GM18867 (cell line): Measurements from ENCODE around the gene ANXA8.
"Not testable (repeated sequence)": the region's sequence is repeated elsewhere in the genome, so short reads cannot be mapped to it uniquely, and the experiment has no call there.

Source experiments
- ATAC-seq: cut with Tn5 transposase; IDR thresholded peaks from one replicate; pipeline ENCODE4 v1.9.1; 2021; ENCODE audit warnings: mild to moderate bottlenecking, moderate library complexity; ENCODE audit not compliant: unreplicated experiment

Gene ANXA8

DNA sequence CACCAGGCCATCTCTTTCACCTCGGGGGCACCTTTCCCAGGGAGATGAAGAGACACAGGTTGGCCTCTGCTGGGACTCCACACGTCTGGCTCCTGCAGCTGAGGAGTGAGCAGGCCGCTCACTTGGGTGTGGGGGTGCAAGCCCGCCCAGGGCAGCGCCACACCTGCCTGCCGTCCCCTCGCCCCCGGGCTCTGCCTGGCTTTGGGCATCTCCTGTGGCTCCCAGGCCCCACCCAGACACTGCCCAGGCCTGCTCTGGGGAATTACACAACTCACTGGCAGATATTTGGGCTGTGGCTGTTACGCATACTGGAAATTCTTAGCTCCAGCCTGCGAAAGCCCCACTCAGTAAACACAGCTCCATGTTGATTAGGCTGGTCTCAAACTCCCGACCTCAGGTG is at the start of gene ANXA8:
TSS of gene ANXA8 (minus strand) at position 193 of the 400 bp plus-strand sequence. CDS start at position 11, 182 bp downstream.
- not testable (repeated sequence) for ATAC-seq

- ATAC-seq = not testable (repeated sequence)
Observed at GRCh38 chr10:47523475-47523874, 39.6 kb upstream of the ANXA8 start, which contains the start of gene AGAP9. TSS of gene AGAP9 (minus strand) at chr10:47523638. CDS start at chr10:47523526, 112 bp downstream.

DNA sequence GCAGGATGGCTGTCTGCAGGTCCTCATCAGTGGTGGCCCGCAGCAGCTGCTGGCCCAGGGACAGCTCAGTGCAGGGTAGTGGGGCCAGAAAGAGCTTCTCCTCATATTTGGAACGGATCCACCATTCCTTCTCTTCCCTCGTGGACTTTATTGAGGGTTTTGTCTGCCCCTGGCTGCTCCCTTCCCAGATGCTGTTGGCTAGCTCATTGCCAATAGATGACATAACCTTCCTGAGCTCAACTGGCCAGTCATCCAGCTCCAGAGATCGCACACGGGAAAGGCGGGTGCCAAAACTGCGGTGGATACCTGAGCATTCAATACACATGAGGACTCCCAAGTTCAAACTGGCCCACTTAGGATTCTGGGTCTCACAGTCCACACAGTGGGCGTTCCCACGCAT is 18.4 kb upstream of the ANXA8 start:
- not testable (repeated sequence) for ATAC-seq

DNA sequence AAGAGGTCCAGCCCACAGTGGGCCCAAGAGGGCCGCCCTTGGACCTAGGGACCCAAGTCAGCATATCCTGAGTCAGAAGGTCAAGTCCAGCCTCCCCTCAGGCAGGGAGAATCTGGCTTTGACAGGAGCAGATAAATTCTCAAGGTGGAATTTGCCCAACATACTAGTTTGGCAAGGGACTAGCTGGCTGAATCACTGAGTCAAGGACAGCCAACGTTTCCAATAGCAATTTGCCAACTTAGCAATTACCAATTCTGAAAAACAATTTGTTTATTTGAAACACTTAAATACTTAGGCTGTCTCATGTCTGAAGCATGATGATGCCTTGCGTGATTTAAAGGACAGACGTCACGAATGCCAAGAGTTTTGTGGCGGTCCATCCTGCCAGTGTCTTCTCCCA is 10.3 kb upstream of the ANXA8 start:
- not testable (repeated sequence) for ATAC-seq

GRCh38 chr10:47491600-47491999 is 7.7 kb upstream of the ANXA8 start, which contains the start of gene FAM25G:
TSS of gene FAM25G (minus strand) at chr10:47491700. CDS start at chr10:47491674, 26 bp downstream.
- not testable (repeated sequence) for ATAC-seq

- ATAC-seq = not testable (repeated sequence)
Observed at GRCh38 chr10:47489630-47490029, 5.7 kb upstream of the ANXA8 start.

DNA sequence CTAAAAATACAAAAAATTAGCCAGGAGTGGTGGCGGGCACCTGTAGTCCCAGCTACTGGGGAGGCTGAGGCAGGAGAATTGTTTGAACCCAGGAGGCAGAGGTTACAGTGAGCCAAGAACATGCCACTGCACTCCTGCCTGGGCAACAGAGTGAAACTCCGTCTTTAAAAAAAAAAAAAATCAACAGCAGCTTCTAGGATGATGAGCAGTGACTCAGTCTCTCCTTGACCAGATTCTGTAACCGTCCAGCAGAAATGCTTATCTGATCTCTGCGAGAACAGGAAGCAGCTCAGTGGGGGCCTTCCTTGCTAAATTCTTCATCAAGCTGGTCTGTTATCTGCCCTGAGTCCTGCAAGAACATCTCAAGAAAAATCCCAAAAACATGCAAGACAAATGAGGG is 2.0 kb upstream of the ANXA8 start:
- not testable (repeated sequence) for ATAC-seq

DNA sequence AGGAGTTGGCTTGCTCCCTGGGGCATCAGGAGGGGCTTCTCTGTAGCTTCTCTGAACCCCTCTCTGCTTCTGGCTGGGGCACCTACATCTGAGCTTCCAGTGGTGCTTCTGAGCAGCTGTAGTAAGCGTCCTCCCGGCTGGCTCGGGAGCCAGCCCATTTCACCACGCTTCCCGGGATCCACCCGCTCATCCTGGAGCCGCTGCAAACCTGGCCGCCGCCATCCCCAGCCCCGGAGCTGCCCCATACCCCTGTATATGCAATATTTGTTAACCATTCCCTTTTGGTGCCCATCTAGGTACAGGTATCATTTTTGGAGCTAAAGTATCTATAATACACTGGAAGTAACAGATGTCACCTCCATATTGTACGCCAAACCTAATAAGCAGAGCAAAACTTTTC is 871 bp upstream of the ANXA8 start:
- not testable (repeated sequence) for ATAC-seq

GRCh38 chr10:47482367-47482766 is 1.5 kb downstream of the ANXA8 start:
- ATAC-seq = not testable (repeated sequence)

GRCh38 chr10:47481768-47482181 is 2.1 kb downstream of the ANXA8 start:
- not testable (repeated sequence) for ATAC-seq

- ATAC-seq = not testable (repeated sequence)
Observed at GRCh38 chr10:47481182-47481766, 2.6 kb downstream of the ANXA8 start.

DNA sequence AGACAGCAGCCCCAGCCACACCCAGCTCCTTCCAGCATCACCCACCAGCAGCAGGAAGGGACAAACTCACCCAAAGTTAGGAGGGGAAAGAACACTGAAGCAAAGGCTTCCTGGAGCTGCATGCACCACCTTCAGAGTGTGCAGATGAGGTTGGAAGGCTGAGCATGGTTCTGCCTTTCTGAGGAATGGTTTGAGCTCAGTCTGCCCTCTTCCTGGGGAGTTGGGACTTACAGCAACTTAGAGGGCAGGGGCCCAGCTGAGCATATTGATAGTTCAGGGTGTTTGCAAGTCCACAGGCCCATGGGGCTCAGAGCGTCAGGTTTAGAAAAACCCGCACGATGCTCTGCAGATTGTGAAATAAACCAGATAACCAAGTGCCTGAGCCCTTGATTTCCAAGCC is 3.8 kb downstream of the ANXA8 start:
- ATAC-seq = not testable (repeated sequence)

DNA sequence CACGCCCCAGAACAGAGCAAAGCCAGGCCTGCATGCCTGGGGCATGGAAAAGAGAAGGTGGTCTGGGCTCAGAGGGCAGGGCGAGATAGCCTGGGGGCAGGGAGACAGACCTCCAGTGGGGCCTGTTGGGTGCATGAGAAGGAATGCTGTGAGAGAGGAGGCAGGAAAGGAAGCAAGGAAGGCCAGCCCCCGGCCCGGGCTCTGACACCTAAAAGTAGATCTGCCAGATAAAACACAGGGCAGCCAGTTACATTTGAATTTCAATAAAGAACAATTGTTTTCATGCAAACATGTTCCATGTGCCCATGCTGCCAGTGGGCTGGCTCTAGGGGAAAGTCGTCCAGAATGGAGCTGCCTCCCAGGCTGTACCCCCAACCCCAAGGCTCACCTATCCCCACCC is 5.8 kb downstream of the ANXA8 start:
- not testable (repeated sequence) for ATAC-seq

- not testable (repeated sequence) for ATAC-seq
Observed at GRCh38 chr10:47477078-47477477, 6.8 kb downstream of the ANXA8 start.

DNA sequence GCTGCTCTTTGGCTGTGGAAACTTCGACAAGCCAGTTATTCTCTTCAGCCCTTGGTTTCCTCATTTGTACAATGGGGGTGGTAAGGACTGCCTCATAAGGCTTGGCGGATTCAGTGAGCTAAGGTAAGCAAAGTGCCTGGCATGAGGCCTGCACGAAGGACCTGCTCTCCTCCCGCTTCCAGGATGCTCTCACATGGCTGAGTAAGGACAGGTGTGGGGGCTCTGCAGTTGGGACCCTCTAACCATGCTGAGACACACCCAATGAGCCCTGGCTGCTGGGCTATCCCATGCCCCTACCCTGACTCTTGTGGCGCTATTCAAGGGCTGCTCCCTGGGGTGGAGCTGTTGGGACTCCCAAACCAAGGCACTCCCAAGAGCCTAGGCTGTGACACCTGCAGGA is 8.8 kb downstream of the ANXA8 start:
- not testable (repeated sequence) for ATAC-seq

DNA sequence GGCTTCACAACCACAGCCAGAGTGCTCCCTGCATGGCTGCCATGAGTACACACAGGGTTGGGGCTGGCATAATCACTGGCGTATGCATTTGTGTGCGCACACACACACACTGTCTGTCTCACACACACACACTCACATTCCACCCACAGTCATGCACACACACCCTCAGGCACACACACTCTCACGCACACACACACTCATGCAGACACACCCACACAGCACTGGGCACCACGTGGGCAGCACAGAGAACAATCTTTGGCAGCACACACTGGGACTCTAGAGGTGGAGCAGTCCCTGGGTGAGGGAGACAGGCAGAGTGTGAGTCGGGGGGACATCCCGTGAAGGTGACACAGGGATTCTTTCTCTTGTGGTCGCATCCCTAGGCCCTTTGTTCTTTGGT is 10.4 kb downstream of the ANXA8 start:
- not testable (repeated sequence) for ATAC-seq

DNA sequence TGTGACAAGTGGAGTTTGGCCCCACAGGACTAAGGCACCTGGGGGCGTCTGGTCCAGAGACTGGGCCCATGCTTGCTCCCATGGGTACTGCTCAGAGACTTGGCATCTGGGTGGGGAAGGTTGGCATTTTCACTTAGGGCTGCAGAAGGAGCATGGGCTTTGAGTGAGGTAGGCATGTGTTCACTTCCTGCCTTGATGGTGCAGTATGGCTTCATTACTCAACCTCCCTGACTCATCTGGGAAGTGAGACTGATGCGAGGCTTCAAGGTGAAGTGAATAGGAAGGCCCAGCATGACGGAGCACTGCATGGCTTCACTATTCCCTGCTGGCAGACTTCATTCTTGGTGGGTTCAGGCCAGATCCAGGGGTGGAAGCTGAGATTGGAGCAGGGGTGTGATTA is 11.3 kb downstream of the ANXA8 start:
- ATAC-seq = not testable (repeated sequence)

DNA sequence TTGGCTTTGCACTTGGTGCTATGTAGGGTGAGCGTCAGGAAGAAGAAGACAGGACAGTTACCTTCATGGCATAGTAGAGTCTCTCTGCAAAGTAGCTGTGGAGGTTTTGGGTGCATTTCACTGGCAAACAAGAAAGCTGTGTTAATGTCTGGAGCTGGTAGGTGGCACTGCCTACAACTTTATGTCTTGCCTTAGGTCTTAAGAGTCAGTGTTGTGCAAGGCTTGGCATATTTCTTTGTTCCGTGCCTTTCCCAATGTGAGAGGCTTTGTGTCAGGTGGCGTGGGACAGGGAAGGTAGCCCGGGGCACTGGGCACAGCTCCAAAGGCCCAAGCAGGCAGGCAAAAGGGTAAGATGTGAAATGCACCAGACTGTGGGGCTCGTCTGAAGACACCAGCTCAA is 11.8 kb downstream of the ANXA8 start:
- not testable (repeated sequence) for ATAC-seq

- not testable (repeated sequence) for ATAC-seq
Observed at GRCh38 chr10:47468731-47469528, 15.0 kb downstream of the ANXA8 start.

DNA sequence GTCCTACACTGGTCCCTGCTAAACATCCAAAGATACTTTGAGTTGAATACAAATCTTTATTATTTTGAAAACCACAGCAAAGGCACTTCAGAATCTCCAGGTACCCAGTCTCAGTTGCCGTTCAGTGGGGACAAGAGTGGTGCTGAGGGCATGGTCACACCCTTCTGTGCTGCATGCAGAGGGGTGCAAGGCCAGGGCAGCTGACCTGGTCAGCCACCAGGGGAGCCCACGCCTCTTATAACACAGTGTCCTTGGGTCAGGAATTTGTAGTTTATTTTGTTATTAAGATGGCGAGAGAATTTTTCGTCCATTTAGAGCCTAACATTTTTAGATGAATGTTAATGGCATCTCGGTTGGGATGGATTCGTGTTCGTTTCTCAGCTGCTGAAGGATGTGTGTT is 16.0 kb downstream of the ANXA8 start:
- ATAC-seq = not testable (repeated sequence)

- not testable (repeated sequence) for ATAC-seq
Observed at GRCh38 chr10:47467458-47467857, 16.5 kb downstream of the ANXA8 start.
